Aorta (tissue), 5 donors: ENCODE results near the gene TSPAN14. TPM values are rescaled to one million over a fixed set of nuclear protein-coding genes. Genes with fewer than 3 reads are reported as not detected.

Experiments
- ATAC-seq: fragments of 200-7000 bp; cut with Tn5 transposase; one replicate; pipeline ENCODE4 v1.9.1; 2022; ENCODE audit warnings: moderate library complexity; ENCODE audit not compliant: low FRiP score
- DNase-seq, 2 donors: peaks; one replicate each; pipeline ENCODE4 v3.0.0-alpha.2; 2020
- H3K27ac ChIP-seq, 2 donors: one replicate each; pipeline ENCODE4 v1.5.1; 2013; ENCODE audit warnings: low read length in 2 of 2, mild to moderate bottlenecking in 2 of 2, moderate library complexity in 2 of 2, control low read depth in 1 of 2, inconsistent platforms in 1 of 2, low read depth in 1 of 2
- H3K27me3 ChIP-seq, 2 donors: one replicate each; pipeline ENCODE4 v1.6.1; 2013; ENCODE audit warnings: control low read depth in 1 of 2, low read length in 1 of 2, mild to moderate bottlenecking in 1 of 2, moderate library complexity in 1 of 2; ENCODE audit not compliant: insufficient read depth in 2 of 2, control insufficient read depth in 1 of 2
- H3K36me3 ChIP-seq, 2 donors: one replicate each; pipeline ENCODE4 v1.6.1; 2013; ENCODE audit warnings: control low read depth in 1 of 2, low read length in 1 of 2, mild to moderate bottlenecking in 1 of 2; ENCODE audit not compliant: insufficient read depth in 2 of 2, control insufficient read depth in 1 of 2
- H3K4me1 ChIP-seq, 2 donors: one replicate each; pipeline ENCODE4 v1.6.1; 2013; ENCODE audit warnings: low read length in 2 of 2, control low read depth in 1 of 2, mild to moderate bottlenecking in 1 of 2, moderate library complexity in 1 of 2; ENCODE audit not compliant: insufficient read depth in 2 of 2, control insufficient read depth in 1 of 2
- H3K4me3 ChIP-seq, 2 donors: one replicate each; pipeline ENCODE4 v1.5.1; 2013; ENCODE audit warnings: low read length in 2 of 2, control low read depth in 1 of 2, mild to moderate bottlenecking in 1 of 2
- H3K9me3 ChIP-seq: one replicate; pipeline ENCODE4 v1.6.1; 2013; ENCODE audit warnings: mild to moderate bottlenecking, low read length; ENCODE audit not compliant: control insufficient read depth
- WGBS, 2 donors: extraction: QIAGEN DNeasy Blood & Tissue Kit; methylation state at CpG; one replicate each; pipeline ENCODE4 v1.1.7; 2013; 5-methylcytosine and 5-hydroxymethylcytosine counted together
- intact Hi-C, 2 donors: fragments of 100-400 bp; cut with DNase I; formaldehyde crosslinking; loops; one replicate each; pipeline versions ENCODE4 v1.14.2 to v1.15.0; 2022
- polyA plus RNA-seq, 2 donors: library from polyadenylated mRNA; stranded (reverse); fragments of 200-250 nt; gene quantifications; one replicate each; pipeline ENCODE4 v1.2.3, GENCODE V29; 2013
- total RNA-seq, 2 donors: library from RNA; stranded (reverse); fragmentation: NEBNext Ultra II Directional; extraction: Animal tissue kit (Norgen Biotek cat#: 25700); gene quantifications; one replicate each; pipeline ENCODE4 v1.2.1, GENCODE V29; 2021
- donor health status: healthy with polysubstance abuse.
- donor health status: Bipolar disorder and iron deficiency.
- donor health status: DM: no; HTN: no; CAD: no.
- donor health status: DM: no; HTN: no; CAD: no.
- donor health status: DM: yes; HTN: yes; CAD: no.

The TSPAN14 gene
- total and polyA plus RNA-seq, 4 donors: 12.3 to 61.5 (median 36.7) TPM

DNA sequence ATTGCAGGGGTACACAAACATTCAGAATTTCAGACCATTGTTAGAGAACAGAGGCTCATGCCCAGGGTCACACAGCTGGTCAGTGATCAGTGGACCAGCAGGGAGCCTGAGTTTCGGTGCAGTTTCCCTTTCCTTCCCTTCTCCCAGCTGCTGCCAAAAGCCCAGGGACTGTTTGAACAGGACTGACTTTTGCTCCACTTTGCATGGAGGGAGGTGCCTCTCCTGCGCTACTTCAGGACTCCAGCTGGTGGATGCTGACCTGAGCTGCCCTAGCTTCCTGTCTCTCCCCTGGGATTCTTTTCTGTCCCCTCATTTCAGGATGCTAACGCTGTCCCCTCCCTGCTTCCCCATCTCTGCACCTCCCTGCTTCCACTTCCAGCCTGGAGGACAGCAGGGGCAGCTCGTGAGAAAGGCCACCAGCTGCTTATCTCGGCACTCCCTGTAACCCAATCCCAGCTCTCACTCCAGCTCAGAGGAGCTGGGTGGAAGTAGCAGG, 98.1 kb downstream of the TSPAN14 start:
- Histone ChIP-seq H3K27me3 (no peaks in the 10 kb centered on the region), H3K9me3 (no peaks in the 10 kb centered on the region), H3K27ac (no peak overlapping the region), H3K4me1 (no peaks in the 10 kb centered on the region), H3K4me3 (no peak overlapping the region), H3K36me3 (no peaks in the 10 kb centered on the region)
- no peak for ATAC-seq
- intact Hi-C loops: no loop called here
- no peak for DNase-seq
- 38 to 49% methylated on average over 5 of the region's 5 CpGs for WGBS, 2 donors

DNA sequence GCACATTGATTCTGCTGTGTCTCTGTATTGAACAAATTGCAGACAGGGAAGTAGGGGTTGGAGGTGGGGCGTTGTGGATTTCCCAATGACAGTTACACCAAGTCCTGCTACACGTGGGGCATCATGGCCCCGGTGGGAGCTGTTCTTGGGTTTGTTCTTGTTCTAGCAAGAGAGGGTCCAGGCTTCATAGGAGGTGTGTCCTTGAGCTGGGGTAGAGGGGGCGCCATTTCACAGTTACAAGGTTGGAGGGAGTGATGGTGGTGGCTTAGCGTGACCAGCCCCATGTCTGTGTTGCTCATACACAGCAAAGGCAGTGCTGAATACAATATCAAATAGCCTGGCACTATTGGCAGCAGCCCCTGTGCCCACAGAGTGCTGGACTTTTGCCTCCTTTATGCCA, 99.3 kb downstream of the TSPAN14 start:
- Histone ChIP-seq H3K4me3 (no peak overlapping the region), H3K27me3 (no peaks in the 10 kb centered on the region), H3K36me3 (no peaks in the 10 kb centered on the region), H3K4me1 (no peaks in the 10 kb centered on the region), H3K27ac (no peak overlapping the region), H3K9me3 (no peaks in the 10 kb centered on the region)
- no peak for ATAC-seq
- 88% methylated on average over 5 of the region's 5 CpGs for WGBS, 2 donors
- intact Hi-C loops: no loop called here
- DNase-seq: no peak

DNA sequence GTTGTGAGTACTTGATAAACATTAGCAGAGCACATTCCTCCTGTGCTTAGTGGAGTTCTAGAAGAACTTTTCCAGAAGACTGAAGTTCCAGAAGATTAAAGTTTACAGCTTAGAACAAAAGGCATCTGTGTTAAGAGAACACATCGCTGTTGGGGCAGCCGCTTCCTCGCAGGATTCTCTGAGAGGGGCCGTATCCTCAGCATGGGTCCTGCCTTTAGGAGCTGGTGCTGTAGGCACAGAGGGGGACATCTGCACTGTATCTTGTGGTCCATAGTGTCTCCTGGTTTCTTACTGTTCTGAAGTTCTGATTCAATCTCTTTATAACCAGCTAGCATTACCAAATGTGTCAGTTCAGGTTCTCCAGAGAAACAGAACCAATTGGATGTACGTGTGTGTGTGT, 99.9 kb downstream of the TSPAN14 start:
- intact Hi-C loops: no loop called here
- 84 to 86% methylated on average over 5 of the region's 5 CpGs for WGBS, 2 donors
- H3K9me3 ChIP-seq: no peaks in the 10 kb centered on the region
- H3K27me3 ChIP-seq: no peaks in the 10 kb centered on the region
- no peaks in the 10 kb centered on the region for H3K4me1 ChIP-seq
- H3K4me3 ChIP-seq: no peak overlapping the region
- DNase-seq (no peak), ATAC-seq (no peak)
- no peaks in the 10 kb centered on the region for H3K36me3 ChIP-seq
- no peak overlapping the region for H3K27ac ChIP-seq

DNA sequence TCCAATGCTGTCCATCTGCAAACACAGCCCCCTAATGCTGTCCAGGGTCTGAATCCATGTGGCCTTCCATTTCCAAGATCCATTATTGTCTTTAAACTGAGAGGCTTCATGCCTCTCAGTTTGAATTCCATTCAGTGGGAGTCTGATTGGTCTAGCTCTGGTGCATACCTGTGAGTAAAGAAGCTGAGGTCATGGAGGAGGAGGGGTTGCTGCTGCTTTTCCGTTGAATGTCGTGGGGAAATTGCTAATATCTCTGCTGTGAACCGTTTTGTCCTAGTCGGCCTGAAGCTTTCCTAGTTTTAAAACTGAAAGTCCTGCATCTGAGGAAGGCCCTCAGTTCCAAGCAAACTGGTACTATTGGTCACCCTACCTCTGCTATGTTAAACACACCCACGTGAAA, 101.3 kb downstream of the TSPAN14 start:
- intact Hi-C loops: no loop called here
- ATAC-seq (no peak), DNase-seq (no peak)
- no peaks in the 10 kb centered on the region for H3K4me1 ChIP-seq
- 61 to 65% methylated on average over 5 of the region's 5 CpGs for WGBS, 2 donors
- H3K27me3 ChIP-seq: no peaks in the 10 kb centered on the region
- H3K9me3 ChIP-seq: no peaks in the 10 kb centered on the region
- no peak overlapping the region for H3K4me3 ChIP-seq
- H3K36me3 ChIP-seq: no peaks in the 10 kb centered on the region
- no peak overlapping the region for H3K27ac ChIP-seq

DNA sequence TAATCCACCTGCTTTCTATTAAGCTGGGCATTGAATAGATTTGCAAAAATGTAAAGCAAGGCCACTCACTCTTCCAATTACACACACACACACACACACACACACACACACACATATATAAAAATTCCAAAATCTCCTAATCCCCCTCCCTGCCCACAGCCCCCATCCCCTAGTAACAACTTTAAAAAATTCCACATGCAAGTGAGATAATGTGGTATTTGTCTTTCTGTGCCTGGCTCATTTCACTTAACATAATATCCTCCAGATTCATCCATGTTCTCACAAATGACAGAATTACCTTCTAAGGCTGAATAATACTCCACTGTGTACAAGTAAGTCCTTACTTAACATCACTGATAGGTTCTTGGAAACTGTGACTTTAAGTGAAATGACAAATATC, 107.8 kb downstream of the TSPAN14 start:
- H3K4me3 ChIP-seq: no peak overlapping the region
- no peaks in the 10 kb centered on the region for H3K4me1 ChIP-seq
- H3K9me3 ChIP-seq: no peaks in the 10 kb centered on the region
- no peaks in the 10 kb centered on the region for H3K36me3 ChIP-seq
- intact Hi-C loops: no loop called here
- H3K27me3 ChIP-seq: no peaks in the 10 kb centered on the region
- no peak for DNase-seq
- no peak for ATAC-seq
- no peak overlapping the region for H3K27ac ChIP-seq

DNA sequence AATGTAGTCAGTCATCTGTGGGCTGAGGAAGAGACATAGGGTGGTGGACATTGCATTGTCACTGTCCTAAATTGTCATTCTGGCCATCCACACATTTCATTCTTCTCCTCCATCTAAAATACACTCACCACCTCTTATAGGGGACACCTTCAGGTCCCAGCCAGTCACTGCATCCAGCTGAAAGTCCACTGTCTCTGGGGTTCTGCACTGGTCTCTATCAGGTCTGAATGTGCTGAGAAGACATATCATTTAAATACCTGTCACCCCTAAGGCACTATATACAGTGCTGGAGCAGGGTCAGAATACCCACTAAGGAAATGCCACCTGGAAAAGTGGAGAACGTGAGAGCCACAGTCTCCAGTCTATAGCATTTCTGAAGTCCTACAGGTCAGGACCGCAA, 113.2 kb downstream of the TSPAN14 start:
- intact Hi-C loops: no loop called here
- Histone ChIP-seq H3K9me3 (no peaks in the 10 kb centered on the region), H3K36me3 (no peaks in the 10 kb centered on the region), H3K27ac (no peak overlapping the region), H3K4me1 (no peaks in the 10 kb centered on the region), H3K27me3 (no peaks in the 10 kb centered on the region), H3K4me3 (no peak overlapping the region)
- WGBS, 2 donors: 85 to 88% methylated on average over 2 of the region's 2 CpGs
- no peak for ATAC-seq
- DNase-seq: no peak

DNA sequence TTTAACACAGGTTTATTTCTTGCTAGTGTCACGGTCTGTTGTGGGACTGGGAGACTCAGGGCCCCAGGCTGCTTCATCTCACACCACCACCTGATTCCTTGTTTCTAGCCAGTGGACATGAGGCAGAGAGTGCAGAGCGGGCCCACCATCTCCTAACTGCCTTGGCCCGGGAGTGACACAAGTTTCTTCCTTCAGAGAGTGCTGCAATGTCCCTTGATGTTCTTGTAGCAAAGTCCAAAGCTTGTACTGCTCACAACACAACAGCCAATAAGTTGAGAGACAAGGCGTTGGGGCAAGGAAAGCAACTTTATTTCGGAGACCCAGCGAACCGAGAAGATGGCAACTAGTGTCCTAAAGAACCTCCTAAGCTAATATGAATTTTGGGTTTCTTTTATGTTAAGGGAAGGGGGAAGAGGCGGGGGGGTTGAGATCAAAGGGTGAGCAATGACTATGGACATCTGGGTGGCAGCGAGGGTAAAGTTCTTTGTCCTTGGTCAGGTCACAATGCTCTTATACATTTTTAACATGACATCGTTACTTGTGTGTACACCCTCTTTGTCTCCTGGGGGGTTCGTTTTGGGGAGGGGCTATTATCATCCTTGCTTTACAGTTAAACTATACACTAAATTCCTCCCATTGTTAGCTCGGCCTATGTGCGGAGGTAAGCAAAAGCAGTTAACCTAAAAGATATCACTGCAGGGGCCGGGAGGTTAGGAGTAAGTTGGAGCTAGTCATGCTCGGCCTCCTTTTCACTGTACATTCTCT, 115.2 kb downstream of the TSPAN14 start:
- H3K27me3 ChIP-seq: no peaks in the 10 kb centered on the region

DNA sequence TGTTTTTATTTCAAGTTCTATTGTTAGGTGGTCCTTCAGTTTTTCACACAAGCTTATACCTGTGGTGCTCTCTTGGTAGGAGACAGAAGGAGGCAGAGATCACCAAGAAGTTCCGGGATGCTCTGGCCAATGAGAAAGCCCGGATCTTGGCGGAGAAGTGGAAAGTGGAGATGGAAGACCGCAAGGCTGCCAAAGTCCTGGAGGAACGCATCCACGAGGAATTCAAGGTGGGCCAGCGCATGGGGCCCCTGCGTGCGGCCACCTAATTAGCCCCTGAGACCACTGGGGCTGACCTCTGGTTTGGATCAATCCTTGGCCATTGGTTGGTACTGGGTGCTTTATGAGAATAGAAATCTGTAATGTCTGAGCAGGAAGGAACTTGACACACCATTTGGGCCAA, 117.2 kb downstream of the TSPAN14 start:
- DNase-seq: no peak

More for the DNA sequence above, 115.2 kb downstream of the TSPAN14 start:
- Histone ChIP-seq H3K9me3 (no peaks in the 10 kb centered on the region), H3K27ac (no peak overlapping the region), H3K36me3 (no peaks in the 10 kb centered on the region), H3K4me3 (no peak overlapping the region), H3K4me1 (no peaks in the 10 kb centered on the region)
- 91 to 93% methylated on average over 15 of the region's 15 CpGs for WGBS, 2 donors
- DNase-seq (no peak), ATAC-seq (no peak)
- intact Hi-C loops: no loop called here

DNA sequence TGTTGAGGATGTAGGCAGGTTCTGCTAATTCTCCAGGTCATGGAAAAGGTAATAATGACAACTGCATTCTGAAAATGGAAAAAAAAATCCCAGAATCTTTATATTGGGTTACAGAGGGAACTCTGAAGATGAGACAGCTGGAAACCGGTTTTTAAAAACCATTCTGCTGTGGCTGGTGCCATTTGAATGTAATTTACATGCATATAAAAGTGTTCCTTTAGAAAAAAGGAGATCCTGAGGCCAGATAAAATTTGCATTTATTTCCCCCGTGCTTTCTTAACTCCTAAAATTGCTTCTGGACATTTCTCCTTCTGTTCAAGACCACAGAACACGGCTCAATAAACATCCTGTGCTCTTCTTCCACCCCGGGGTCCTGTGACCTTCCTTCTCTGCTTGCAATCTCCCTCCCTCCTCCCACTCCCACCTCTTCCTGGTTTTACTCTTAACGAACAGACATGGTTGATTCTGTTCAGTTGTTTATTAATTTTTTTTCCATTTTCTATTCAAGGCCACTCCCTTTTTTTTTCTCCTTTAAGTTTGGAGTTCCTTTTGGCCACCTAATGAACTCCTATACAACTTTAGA, 125.2 kb downstream of the TSPAN14 start:
- no peaks in the 10 kb centered on the region for H3K4me1 ChIP-seq
- intact Hi-C loops: no loop called here
- DNase-seq (no peak), ATAC-seq (no peak)
- H3K27ac ChIP-seq: no peak overlapping the region
- H3K27me3 ChIP-seq: no peaks in the 10 kb centered on the region
- H3K36me3 ChIP-seq: no peaks in the 10 kb centered on the region
- WGBS, 2 donors: 80 to 81% methylated on average over 5 of the region's 5 CpGs
- H3K9me3 ChIP-seq: peaks cover 6% of the 10 kb centered on the region
- no peak overlapping the region for H3K4me3 ChIP-seq

More for the DNA sequence above, 117.2 kb downstream of the TSPAN14 start:
- Histone ChIP-seq H3K9me3 (peaks cover under 1% of the 10 kb centered on the region), H3K4me1 (no peaks in the 10 kb centered on the region), H3K36me3 (no peaks in the 10 kb centered on the region), H3K27ac (no peak overlapping the region), H3K4me3 (no peak overlapping the region), H3K27me3 (no peaks in the 10 kb centered on the region)
- WGBS, 2 donors: 97 to 99% methylated on average over 9 of the region's 9 CpGs
- intact Hi-C loops: no loop called here
- no peak for ATAC-seq
